Left kidney (tissue), 1 donor: Measurements from ENCODE around the gene SORL1-AS1.
"Not testable (repeated sequence)": the region's sequence is repeated elsewhere in the genome, so short reads cannot be mapped to it uniquely, and the experiment has no call there.

Experiments used
- DNase-seq: peaks from one replicate; pipeline ENCODE4 v3.0.0-alpha.2; 2013

The SORL1-AS1 gene

DNA sequence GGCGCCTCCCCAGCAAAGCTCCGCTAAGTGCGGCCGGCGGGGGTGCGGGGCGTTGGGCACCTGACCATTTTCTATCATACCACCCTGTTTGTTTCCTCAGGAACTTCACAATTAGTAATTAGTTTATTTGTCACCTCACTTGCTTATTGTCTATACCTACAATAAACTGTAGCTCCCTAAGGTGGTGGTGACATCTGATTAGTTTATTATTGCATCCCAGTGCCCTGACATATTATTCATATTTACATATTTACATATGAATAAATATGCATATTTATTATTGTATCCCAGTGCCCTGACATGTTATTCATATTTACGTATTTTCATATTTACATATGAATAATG is 25.4 kb downstream of the SORL1-AS1 start:
- no peak for DNase-seq

DNA sequence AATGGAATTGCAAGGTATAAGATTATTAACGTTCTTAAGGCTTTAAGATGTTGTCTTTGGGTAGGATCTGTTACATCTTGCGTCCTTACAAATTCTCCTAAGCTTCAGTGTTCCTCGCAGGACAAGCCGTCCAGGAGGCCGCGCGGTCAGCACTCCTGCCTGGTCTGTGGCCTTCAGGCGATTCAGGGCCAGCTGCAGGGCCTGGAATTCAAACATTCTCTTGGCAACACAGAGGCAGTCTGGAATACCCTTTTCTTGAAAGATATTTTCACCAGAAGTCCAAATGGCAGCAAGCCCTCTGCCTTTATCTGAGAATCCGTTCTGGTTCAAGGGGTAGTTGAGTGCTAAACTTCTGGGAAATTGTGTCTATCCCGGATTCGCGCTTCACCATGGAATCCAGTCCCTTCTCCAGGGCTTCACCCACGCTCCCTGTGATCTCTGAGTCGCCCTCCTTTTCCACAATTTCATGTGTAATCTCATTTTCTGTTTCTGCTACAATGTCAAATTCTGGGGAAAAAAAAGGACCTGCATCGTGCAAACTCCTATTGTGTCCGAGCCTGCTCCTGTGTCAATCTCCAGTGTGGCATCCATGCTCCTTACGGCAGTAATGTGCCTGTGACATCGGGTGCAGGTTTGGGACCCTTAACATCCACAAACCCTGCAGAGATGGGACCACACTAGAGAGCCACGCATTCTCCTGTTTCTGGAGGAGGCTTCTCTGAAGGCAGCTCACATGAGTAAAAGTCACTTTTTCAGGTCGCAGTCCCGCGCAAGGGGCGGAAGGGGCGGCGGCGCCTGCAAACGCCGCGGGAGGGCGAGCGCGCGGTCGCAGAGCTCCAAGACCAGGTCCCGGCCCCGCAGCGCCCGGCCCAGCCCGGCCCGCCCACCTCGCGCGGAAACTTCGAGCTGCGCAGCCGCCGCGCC is 26.0 kb downstream of the SORL1-AS1 start:
- peak; percentile 32 for DNase-seq

DNA sequence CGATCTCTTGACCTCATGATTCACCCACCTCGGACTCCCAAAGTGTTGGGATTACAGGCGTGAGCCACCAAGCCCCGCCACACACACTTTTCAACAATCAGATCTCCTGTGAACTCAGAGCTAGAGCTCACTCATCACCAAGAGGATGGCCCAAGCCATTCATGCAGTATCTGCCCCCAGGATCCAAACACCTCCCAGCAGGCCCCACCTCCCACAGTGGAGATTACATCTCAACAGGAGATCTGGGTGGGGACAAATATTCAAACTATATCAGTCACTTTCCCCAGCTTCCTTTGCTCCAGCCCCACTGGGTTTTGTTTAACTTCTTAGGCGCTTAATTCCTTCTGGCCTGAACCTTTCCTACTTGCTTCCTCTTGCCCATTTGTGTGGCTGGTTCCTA is 26.9 kb downstream of the SORL1-AS1 start:
- no peak for DNase-seq

DNA sequence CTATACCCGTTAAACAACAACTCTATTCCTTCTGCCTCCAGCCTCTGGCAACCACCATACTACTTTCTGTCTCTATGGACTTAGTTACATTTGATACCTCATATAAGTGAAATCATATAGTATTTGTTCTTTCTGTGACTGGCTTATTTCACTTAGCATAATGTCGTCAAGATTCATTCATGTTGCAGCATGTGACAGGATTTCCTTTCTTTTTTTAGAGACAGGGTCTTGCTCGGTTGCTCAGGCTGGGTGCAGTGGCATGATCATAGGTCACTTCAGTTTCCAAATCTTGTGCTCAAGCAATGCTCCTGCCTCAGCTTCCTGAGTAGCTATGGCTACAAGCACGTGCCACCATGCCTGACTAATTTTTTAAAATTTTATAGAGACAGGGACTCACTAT is 30.1 kb downstream of the SORL1-AS1 start:
- DNase-seq: no peak

DNA sequence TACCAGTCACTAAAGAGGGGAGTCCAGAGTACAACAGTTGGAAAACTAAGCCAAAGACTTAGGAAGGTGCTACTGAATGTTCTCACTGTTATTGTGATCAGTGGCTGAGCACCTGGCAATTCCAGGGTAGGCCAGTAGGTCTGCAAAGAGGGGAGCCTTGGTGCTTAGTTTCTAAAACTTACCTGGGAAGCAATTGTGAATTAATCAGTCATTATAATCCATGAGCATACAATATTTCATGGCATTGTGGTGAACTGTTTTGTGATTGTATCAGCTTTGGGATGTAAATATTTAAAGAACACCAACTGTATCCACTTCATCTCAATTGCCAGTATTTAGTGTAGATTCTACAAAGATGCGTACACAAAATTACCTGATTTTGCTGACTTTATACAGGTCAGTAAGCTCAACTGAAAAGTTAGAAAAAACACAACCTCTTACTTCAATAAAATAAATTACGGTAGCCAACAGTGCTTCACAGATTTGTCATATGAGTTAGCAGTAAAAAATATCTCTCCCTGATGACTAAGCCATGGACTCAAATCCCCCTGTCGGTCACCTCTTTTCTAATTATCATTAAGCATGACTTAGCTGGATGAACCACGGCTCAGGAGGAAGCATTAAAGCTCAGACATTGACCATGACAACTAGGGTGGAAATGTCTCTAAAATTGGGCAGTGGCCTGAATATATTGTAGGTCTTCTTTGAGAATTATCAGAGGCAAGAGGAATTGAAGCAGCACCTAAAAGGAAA is 31.4 kb downstream of the SORL1-AS1 start:
- DNase-seq: no peak

DNA sequence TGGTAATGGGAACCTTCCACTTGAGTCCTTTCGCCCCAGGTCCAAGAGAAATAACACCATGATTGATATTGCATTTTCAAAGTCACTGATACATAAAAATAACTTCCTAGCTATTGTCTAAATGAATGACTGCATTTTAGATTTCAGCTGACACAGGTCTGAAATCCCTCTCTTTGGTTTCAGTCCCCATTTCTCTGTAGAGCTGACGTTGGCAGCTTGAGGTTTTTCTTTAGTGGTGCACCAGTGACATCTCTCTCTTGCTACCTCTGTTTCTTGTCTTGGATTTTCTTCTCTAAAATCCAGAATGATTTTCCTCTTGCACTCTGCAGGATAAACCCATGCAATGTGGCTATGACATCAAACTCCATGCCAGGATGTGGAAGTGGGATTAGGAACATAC is 32.4 kb downstream of the SORL1-AS1 start:
- DNase-seq: no peak

DNA sequence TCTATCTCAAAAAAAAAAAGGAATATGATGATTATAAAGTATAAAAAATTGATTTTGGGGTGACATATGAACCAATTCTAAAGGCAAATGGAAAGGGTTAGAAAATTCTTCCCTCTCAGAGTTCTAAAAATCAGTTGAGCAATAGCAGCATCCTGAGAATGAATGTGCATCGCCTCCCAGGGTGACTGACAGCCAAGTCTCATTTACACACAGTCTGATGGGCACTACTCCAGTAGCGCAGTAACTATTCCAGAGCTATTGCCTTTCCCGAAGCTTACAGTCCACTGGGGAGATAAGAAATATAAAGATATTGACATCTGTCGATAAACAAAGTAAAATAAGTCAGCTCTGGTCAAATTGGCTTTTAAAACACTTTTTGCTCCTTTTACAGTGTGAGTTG is 32.9 kb downstream of the SORL1-AS1 start:
- no peak for DNase-seq

DNA sequence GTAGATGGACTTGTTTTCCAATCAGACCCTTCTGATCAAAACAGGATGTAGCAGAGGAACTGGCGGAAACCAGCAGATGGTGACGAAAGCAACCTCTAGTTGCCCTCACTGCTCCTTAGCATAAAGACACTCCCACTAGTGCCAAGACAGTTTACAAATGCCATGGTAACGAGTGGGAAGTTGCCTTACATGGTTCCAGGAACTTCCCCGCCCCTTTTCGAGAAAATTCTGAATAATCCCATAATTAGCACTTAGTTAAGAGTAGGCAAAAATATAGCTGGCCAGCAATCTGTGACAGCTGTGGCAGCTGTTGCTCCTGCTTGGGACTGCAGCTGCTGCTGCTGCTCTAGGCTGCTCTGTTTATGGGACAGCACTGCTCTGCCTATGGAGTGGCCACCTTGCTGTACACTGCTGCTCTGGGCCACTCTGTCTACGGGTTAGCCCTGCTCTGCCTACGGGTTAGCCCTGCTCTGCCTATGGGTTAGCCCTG is 34.1 kb downstream of the SORL1-AS1 start:
- DNase-seq: peak; percentile 5

DNA sequence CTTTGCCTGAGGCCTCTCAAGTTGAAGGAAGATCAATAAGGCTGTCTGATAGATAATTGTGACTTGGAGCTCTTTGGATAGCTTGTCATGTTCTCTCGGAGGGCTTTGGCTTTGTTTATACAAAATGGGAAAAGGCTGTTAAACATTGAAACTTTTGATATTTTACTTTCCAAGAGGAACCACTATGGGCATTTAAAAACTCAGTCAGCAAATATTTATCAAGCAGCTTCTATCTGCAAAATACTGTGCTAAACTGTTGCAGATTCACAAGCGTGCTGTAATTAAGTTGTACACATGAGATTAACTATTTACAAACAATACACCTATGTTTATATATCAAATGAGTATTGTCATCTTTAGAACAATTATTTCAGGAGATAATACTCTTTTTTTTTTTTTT is 35.2 kb downstream of the SORL1-AS1 start:
- no peak for DNase-seq

DNA sequence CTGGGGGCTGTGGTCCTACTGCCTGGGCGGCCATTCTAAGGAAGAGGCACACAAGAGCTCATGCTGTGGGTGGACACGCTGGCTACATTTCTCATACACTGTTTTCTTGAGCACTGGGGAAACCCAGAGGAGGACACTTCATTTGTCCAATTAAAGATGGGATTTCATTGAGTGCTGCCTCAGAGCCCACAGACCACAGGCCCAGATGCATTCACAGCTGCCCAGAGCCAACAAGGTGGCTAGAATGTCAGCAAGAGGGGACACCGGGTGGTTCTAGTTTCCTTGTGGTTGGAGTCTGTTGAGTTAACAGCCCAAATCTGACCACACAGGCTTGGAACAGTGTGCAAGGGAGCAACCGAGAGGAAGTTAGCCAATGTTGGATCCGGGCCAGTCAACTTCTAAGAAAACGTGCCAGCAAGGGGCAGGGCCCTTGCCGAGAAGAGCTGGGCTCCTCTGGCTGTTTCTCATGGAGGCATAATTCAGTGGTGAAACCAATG is 35.7 kb downstream of the SORL1-AS1 start:
- DNase-seq: peak; percentile 10

DNA sequence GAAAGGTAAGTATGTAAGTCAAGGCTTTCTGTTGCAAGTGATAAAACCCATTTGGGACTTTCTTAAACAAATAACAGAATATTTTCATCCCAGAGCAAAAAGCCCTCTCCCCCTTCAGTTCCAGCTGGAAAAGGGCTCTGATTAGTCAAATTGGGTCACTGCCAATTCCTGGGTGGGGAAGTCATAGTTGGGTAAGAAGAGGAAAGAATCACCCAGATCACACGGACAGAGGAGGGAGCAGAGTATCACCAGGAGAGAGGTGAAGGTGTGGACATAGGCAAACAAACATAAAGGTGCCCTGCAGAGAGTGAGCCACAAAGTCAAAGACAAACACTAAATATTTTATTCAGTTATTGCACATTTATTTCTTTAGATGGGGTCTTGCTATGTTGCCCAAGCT is 36.9 kb downstream of the SORL1-AS1 start:
- DNase-seq: no peak

DNA sequence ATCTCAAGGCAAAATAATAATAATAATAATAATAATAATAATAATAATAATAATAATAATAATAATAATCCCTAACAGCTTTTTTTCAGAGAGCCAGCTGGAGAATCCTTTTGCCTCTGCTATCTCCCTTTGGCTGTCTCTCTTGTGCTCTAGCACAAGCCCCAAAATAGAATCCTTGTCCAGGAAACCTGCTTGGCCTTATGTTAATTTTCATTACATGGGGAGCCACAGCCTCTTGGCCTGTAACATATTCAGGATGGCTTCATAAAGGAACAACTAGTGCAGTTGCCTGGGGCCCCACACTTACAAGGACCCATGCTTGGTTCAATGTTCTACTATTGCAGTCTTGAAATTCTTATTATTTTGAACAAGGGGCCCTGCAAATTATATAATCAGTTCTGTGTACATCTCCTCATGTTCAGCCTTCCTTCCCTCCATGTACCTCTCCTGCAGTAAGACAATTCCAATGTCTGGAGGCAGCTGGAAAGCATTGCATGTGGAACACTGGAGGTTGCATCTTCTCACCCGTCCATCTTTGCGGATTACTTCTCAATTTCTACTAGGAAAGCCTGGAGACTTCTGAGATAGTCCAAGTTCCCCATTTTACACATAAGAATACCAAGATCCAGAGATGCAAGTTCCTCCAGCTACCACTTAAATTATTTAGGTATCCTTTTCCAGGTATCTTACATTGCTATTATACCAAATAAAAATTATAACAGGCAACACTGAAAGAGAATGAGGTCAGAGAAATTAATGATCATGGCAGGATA is 38.4 kb downstream of the SORL1-AS1 start:
- DNase-seq: no peak

DNA sequence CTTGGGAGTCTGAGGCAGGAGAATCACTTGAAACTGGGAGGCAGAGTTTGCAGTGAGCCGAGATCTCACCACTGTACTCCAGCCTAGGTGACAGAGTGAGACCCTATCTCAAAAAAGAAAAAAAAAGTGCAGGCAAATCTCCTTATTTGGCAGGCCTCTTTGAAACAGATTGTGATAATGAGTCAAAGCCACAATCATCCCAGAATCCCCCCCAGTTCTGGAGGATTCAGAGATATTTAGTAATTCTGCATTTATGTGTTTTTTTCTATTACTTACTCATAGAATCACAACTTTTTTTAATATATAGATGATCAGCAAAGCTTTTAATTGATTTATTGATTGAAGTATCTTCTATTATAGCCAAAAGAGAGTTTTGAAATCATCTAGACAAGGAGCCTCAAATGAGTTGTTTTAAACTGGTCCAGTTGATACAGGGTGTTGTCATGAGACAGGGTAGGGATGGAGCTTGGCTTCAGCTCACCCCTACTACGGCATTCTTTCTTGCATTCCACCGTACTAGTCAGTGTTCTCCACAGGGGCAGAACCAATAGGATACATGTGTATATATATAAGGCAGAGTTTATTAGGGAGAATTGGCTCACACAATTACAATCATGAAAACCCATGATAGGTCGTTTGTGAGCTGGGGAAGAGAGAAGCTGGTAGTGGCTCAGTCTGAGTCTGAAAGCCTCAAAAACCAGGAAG is 39.9 kb downstream of the SORL1-AS1 start:
- DNase-seq: no peak

DNA sequence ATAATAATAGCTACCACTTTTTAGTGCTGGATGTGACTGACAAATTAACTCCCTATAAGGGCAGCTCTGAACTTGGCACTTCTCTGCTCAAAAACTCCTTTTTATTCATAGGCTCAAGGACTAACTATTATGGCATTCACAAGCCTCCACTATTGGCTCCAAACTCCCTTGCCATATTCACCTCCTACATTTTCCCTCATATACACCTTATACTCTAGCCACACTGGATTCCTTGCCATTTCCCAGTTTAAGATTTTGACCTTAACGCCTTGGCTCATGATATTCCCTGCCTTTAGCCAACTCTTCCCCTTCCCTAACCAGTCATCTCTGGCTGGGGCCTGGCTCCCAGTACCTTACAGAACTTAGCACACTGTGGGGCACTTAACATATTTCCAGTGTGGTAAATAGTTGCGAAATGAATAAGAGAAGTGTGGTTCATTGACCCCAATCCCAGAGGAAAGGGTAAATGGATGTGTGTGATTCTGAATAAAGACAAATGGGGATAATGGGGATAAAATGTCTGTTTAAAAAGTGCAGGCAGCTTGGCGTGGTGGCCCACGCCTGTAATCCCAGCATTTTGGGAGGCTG is 40.7 kb downstream of the SORL1-AS1 start:
- DNase-seq: no peak

DNA sequence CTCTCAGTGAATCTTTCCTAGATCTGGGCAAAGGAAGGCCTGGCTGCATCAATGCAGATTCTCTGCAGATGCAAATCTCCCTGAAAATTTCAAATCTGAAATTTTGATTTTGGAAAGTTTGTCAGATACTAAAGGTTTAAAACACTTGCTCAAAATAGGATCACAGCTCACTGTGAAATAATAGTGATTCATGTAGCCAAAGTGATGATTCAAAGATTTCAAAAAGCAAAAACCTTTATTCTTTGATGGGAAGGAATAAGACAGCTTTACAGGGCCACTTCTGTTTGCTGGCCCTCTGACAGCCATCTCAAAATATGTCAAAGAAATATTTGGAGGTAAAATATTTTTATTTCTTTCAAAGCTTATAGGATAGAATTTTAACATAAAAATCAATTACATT is 41.4 kb downstream of the SORL1-AS1 start:
- DNase-seq: not testable (repeated sequence)

DNA sequence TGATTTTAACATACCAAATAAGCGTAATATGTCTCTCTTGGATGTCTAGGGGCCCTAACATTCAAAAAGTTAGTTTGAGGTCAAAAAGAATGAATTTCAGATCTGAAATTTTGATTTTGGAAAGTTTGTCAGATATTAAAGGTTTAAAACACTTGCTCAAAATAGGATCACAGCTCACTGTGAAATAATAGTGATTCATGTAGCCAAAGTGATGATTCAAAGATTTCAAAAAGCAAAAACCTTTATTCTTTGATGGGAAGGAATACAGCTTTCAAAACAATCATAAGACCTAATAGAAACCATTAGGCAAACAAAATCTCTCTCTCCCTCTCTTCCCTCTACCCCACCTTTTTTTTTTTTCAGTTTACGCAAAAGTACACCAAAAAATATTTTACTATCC is 42.7 kb downstream of the SORL1-AS1 start:
- DNase-seq: not testable (repeated sequence)

DNA sequence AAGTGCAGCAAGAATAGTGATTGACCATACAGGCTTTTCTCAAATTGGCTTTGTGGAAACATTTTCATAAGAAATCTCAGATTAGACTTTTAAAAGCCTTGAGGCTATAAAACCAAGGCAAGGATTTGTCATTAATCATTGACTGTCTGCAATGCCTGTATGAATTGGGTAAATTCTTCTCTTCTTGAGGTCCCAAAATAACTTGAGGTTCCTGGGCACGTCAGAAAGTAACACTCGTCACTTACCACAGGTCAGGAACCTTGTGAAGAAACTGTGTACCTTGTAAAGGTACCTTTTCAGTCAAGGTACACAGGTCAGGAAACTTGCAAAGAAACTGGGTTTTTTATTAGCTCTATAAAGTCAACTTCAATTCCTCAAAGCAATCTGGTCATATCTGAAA is 43.9 kb downstream of the SORL1-AS1 start:
- DNase-seq: no peak

DNA sequence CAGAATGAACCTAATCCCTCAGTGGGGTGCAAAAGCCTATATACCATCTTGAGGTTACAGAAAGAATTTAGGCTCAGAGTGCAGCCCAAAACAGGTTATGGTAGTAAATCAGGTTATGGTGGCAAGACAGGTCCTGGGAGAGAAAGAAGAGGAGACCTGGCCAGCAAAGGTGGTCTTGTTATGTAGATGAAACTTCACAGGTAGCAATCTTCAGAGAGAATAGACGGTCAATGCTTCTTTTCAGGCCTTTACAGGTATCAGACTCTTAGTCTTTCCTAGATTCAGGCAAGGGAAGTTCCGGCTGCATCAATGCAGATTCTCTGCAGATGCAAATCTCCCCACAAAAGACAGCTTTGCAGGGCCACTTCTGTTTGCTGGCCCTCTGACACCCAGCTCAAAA is 46.5 kb downstream of the SORL1-AS1 start:
- no peak for DNase-seq

DNA sequence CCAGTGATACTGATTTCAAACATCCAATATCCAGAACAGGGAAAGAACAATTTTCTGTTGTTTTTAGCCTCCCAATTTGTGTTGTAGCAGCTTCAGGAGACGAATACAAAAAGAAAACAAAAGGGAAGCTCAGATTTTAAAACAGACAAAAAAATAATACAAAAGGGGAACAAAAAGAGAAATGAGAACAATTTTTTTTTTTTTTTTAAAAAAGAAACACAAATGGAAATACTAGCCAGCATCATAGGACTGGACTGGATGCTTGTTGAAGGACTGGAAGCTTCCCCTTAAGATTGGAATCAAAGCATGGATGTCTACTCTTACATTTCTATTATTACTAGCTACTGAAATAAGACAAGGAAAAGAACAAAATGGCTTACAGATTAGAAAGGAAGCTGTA is 47.1 kb downstream of the SORL1-AS1 start:
- no peak for DNase-seq

DNA sequence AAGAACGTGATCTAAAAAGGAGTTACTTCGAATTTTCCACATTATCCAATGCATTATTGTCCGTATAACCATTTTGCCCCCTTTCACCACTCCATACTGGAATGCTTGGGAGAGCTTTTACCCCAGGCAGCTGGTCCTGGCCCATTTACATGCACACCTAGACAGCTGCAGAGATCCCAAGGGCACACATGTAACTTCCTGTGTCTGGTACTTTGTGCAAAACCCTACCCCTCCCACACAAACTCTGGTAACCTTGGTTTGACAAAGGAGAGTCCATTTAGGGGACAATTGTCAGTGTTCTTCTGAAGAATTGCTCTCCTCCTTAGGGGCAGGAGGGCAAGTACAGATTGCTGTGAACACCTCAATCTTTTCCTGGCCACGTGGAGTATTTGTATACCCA is 58.0 kb downstream of the SORL1-AS1 start:
- DNase-seq: no peak

DNA sequence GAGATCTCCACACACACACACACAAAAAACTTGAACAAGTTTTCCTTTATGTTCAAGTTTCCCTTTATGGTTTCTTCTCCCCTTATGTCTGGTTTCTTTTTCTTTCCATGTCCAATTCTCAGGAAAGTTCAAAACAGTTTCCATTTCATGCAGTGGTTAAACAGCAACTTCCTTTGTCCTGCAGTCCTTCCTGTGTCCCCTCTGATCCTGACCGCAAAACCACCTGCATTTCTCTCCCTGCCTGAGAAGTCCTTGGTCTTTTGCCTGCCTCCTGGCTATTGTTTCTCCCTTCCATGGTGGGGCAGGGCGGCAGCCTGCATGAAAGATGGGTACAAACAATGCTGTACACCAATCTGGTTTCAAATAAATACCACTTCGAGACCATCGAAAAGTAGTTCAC is 58.9 kb downstream of the SORL1-AS1 start:
- no peak for DNase-seq
